T-helper 1 cell treated with Interleukin-12 subunit alpha and Interleukin-12 subunit beta and Interleukin-4 antibody, amounts not matched to agents 30 μg/mL and 1 μg/mL, for 36 hours (primary cell): ENCODE results near the gene PANX1.

Source experiments
- H3K27ac Mint-ChIP-seq: one replicate; pipeline ENCODE4 v1.8.0; 2021; ENCODE audit warnings: mild to moderate bottlenecking, mixed read lengths
- H3K27me3 Mint-ChIP-seq: one replicate; pipeline ENCODE4 v1.8.0; 2021; ENCODE audit warnings: low read depth, mixed read lengths
- H3K36me3 Mint-ChIP-seq: one replicate; pipeline ENCODE4 v1.8.0; 2021; ENCODE audit warnings: low read depth, mixed read lengths
- H3K4me1 Mint-ChIP-seq: one replicate; pipeline ENCODE4 v1.8.0; 2021; ENCODE audit warnings: low read depth, mixed read lengths
- H3K4me3 Mint-ChIP-seq: one replicate; pipeline ENCODE4 v1.8.0; 2021; ENCODE audit warnings: mild to moderate bottlenecking, moderate library complexity, mixed read lengths
- H3K9me3 Mint-ChIP-seq: one replicate; pipeline ENCODE4 v1.8.0; 2021; ENCODE audit warnings: mixed read lengths

The PANX1 gene

GRCh38 chr11:94179696-94180095 lies 51.1 kb downstream of the PANX1 start:
- no peaks in the 10 kb centered on the region for H3K27me3 Mint-ChIP-seq
- no peaks in the 10 kb centered on the region for H3K9me3 Mint-ChIP-seq
- H3K4me3 Mint-ChIP-seq: no peak overlapping the region
- H3K27ac Mint-ChIP-seq: no peak overlapping the region
- peaks cover 10% of the 10 kb centered on the region for H3K36me3 Mint-ChIP-seq
- no peaks in the 10 kb centered on the region for H3K4me1 Mint-ChIP-seq

- Mint-ChIP-seq H3K9me3 (no peaks in the 10 kb centered on the region), H3K27ac (no peak overlapping the region), H3K27me3 (no peaks in the 10 kb centered on the region), H3K4me1 (no peaks in the 10 kb centered on the region), H3K36me3 (peaks cover 10% of the 10 kb centered on the region), H3K4me3 (no peak overlapping the region)
These were observed 52.9 kb downstream of the PANX1 start for GRCh38 chr11:94181526-94181925.

- Mint-ChIP-seq H3K27ac (no peak overlapping the region), H3K4me3 (no peak overlapping the region), H3K9me3 (no peaks in the 10 kb centered on the region), H3K27me3 (no peaks in the 10 kb centered on the region), H3K4me1 (no peaks in the 10 kb centered on the region), H3K36me3 (peaks cover 10% of the 10 kb centered on the region)
These were observed 53.3 kb downstream of the PANX1 start for GRCh38 chr11:94181943-94182342.

- Mint-ChIP-seq H3K4me1 (no peaks in the 10 kb centered on the region), H3K9me3 (no peaks in the 10 kb centered on the region), H3K36me3 (peaks cover 11% of the 10 kb centered on the region), H3K27me3 (no peaks in the 10 kb centered on the region), H3K27ac (no peak overlapping the region), H3K4me3 (no peak overlapping the region)
These were observed 54.7 kb downstream of the PANX1 start for GRCh38 chr11:94183251-94183885.

- H3K27ac Mint-ChIP-seq: no peak overlapping the region
- peaks cover 10% of the 10 kb centered on the region for H3K36me3 Mint-ChIP-seq
- no peak overlapping the region for H3K4me3 Mint-ChIP-seq
- H3K27me3 Mint-ChIP-seq: no peaks in the 10 kb centered on the region
- H3K9me3 Mint-ChIP-seq: peaks cover 3% of the 10 kb centered on the region
- H3K4me1 Mint-ChIP-seq: no peaks in the 10 kb centered on the region
These were observed 55.2 kb downstream of the PANX1 start for GRCh38 chr11:94183886-94184264.

- no peak overlapping the region for H3K27ac Mint-ChIP-seq
- peaks cover 4% of the 10 kb centered on the region for H3K9me3 Mint-ChIP-seq
- peaks cover 9% of the 10 kb centered on the region for H3K36me3 Mint-ChIP-seq
- H3K4me1 Mint-ChIP-seq: no peaks in the 10 kb centered on the region
- H3K4me3 Mint-ChIP-seq: no peak overlapping the region
- H3K27me3 Mint-ChIP-seq: no peaks in the 10 kb centered on the region
These were observed 55.7 kb downstream of the PANX1 start for GRCh38 chr11:94184362-94184761.

- H3K4me1 Mint-ChIP-seq: no peaks in the 10 kb centered on the region
- no peak overlapping the region for H3K27ac Mint-ChIP-seq
- H3K9me3 Mint-ChIP-seq: peaks cover 4% of the 10 kb centered on the region
- H3K36me3 Mint-ChIP-seq: peaks cover 9% of the 10 kb centered on the region
- no peak overlapping the region for H3K4me3 Mint-ChIP-seq
- no peaks in the 10 kb centered on the region for H3K27me3 Mint-ChIP-seq
These were observed 56.2 kb downstream of the PANX1 start for GRCh38 chr11:94184846-94185245.

GRCh38 chr11:94185416-94186084 lies 56.9 kb downstream of the PANX1 start:
- H3K36me3 Mint-ChIP-seq: peaks cover 7% of the 10 kb centered on the region
- no peaks in the 10 kb centered on the region for H3K4me1 Mint-ChIP-seq
- H3K27me3 Mint-ChIP-seq: no peaks in the 10 kb centered on the region
- H3K4me3 Mint-ChIP-seq: no peak overlapping the region
- no peak overlapping the region for H3K27ac Mint-ChIP-seq
- H3K9me3 Mint-ChIP-seq: peaks cover 9% of the 10 kb centered on the region

GRCh38 chr11:94186342-94187203 lies 57.9 kb downstream of the PANX1 start:
- no peak overlapping the region for H3K27ac Mint-ChIP-seq
- H3K4me3 Mint-ChIP-seq: no peak overlapping the region
- H3K27me3 Mint-ChIP-seq: no peaks in the 10 kb centered on the region
- peaks cover 12% of the 10 kb centered on the region for H3K9me3 Mint-ChIP-seq
- H3K4me1 Mint-ChIP-seq: no peaks in the 10 kb centered on the region
- H3K36me3 Mint-ChIP-seq: peaks cover 5% of the 10 kb centered on the region

GRCh38 chr11:94193288-94193687 lies 64.6 kb downstream of the PANX1 start:
- no peak overlapping the region for H3K4me3 Mint-ChIP-seq
- no peaks in the 10 kb centered on the region for H3K4me1 Mint-ChIP-seq
- H3K36me3 Mint-ChIP-seq: peaks cover under 1% of the 10 kb centered on the region
- H3K27me3 Mint-ChIP-seq: no peaks in the 10 kb centered on the region
- H3K9me3 Mint-ChIP-seq: peaks cover 12% of the 10 kb centered on the region
- no peak overlapping the region for H3K27ac Mint-ChIP-seq

GRCh38 chr11:94194712-94195111 lies 66.1 kb downstream of the PANX1 start:
- peaks cover 8% of the 10 kb centered on the region for H3K9me3 Mint-ChIP-seq
- H3K4me1 Mint-ChIP-seq: no peaks in the 10 kb centered on the region
- H3K4me3 Mint-ChIP-seq: no peak overlapping the region
- no peaks in the 10 kb centered on the region for H3K36me3 Mint-ChIP-seq
- no peak overlapping the region for H3K27ac Mint-ChIP-seq
- no peaks in the 10 kb centered on the region for H3K27me3 Mint-ChIP-seq

GRCh38 chr11:94196363-94196762 lies 67.7 kb downstream of the PANX1 start:
- no peaks in the 10 kb centered on the region for H3K9me3 Mint-ChIP-seq
- H3K4me3 Mint-ChIP-seq: no peak overlapping the region
- H3K4me1 Mint-ChIP-seq: no peaks in the 10 kb centered on the region
- H3K27ac Mint-ChIP-seq: no peak overlapping the region
- no peaks in the 10 kb centered on the region for H3K27me3 Mint-ChIP-seq
- no peaks in the 10 kb centered on the region for H3K36me3 Mint-ChIP-seq

GRCh38 chr11:94198718-94199117 lies 70.1 kb downstream of the PANX1 start:
- Mint-ChIP-seq H3K27ac (no peak overlapping the region), H3K27me3 (no peaks in the 10 kb centered on the region), H3K9me3 (no peaks in the 10 kb centered on the region), H3K36me3 (no peaks in the 10 kb centered on the region), H3K4me1 (no peaks in the 10 kb centered on the region), H3K4me3 (no peak overlapping the region)

GRCh38 chr11:94199136-94200130 lies 70.8 kb downstream of the PANX1 start:
- H3K27me3 Mint-ChIP-seq: no peaks in the 10 kb centered on the region
- no peak overlapping the region for H3K4me3 Mint-ChIP-seq
- no peak overlapping the region for H3K27ac Mint-ChIP-seq
- H3K4me1 Mint-ChIP-seq: no peaks in the 10 kb centered on the region
- no peaks in the 10 kb centered on the region for H3K9me3 Mint-ChIP-seq
- H3K36me3 Mint-ChIP-seq: no peaks in the 10 kb centered on the region
